ENCODE results near the gene MCTP2. TPM values are rescaled to one million over a fixed set of nuclear protein-coding genes. Genes with fewer than 3 reads are reported as not detected.

Gene MCTP2
- total and polyA plus RNA-seq, 2 of the 8 experiments (the other 6 are each of a cell fraction or from before 2014, with no cell fraction given): 3.4 to 4.5 TPM

GRCh38 chr15:94414916-94415315, 183.6 kb downstream of the MCTP2 start:
- Histone ChIP-seq H3K27me3 (replicated peaks in 1 of 4; ENCODE audit: control insufficient read depth in 3 of 4, extremely low read depth in 1 of 4, insufficient read depth in 3 of 4, low read length in 3 of 4) (no peaks in the 10 kb centered on the region), H3K9me3 (ENCODE audit: insufficient read depth in 2 of 2, low read depth in 1 of 2, low read length in 1 of 2) (no peaks in the 10 kb centered on the region), H3K4me2 (ENCODE audit: insufficient read depth in 1 of 2, low read depth in 2 of 2, low read length in 2 of 2) (no peak overlapping the region), H3K4me1 (replicated peaks in 1 of 4; ENCODE audit: control insufficient read depth in 3 of 4, insufficient read depth in 4 of 4, low read length in 3 of 4) (no peaks in the 10 kb centered on the region), H4K5ac (ENCODE audit: insufficient read length, low read depth, low read length) (no peak overlapping the region), H2BK12ac (ENCODE audit: low read depth, low read length) (no peak overlapping the region), H3K36me3 (ENCODE audit: control insufficient read depth in 2 of 4, insufficient read depth in 4 of 4, low read length in 3 of 4) (no peaks in the 10 kb centered on the region), H2AK5ac (ENCODE audit: low read depth, low read length) (no peak overlapping the region), H3K4me3 (ENCODE audit: extremely low read depth in 1 of 4, insufficient read depth in 2 of 4, low read depth in 3 of 4, low read length in 4 of 4) (no peak overlapping the region), H3K79me1 (ENCODE audit: low read depth, low read length) (no peaks in the 10 kb centered on the region), H3K27ac (ENCODE audit: low read depth, low read length) (no peak overlapping the region), H3K18ac (ENCODE audit: extremely low read depth, low read length) (no peak overlapping the region), H3K23me2 (ENCODE audit: low read depth, low read length) (no peaks in the 10 kb centered on the region), H4K91ac (replicated peaks; ENCODE audit: insufficient read length, low read length) (no peak overlapping the region), H2BK5ac (ENCODE audit: low read depth, low read length) (no peak overlapping the region), H3K4ac (replicated peaks; ENCODE audit: insufficient read length, low read depth, low read length) (no peak overlapping the region), H2BK20ac (ENCODE audit: low read length) (no peak overlapping the region), H3K23ac (ENCODE audit: insufficient read length) (no peak overlapping the region), H3K56ac (replicated peaks; ENCODE audit: insufficient read length, low read depth, low read length) (no peak overlapping the region), H2AFZ (ENCODE audit: low read length) (no peak overlapping the region), H3K79me2 (ENCODE audit: control insufficient read depth in 1 of 2, insufficient read depth in 2 of 2, low read length in 2 of 2) (no peaks in the 10 kb centered on the region), H3K14ac (ENCODE audit: insufficient read length) (no peak overlapping the region), H4K8ac (ENCODE audit: extremely low read depth, insufficient read depth, low read length) (no peak overlapping the region), H2BK120ac (replicated peaks; ENCODE audit: low read depth, low read length) (no peak overlapping the region), H2BK15ac (ENCODE audit: low read length) (no peak overlapping the region), H4K20me1 (replicated peaks in 1 of 2; ENCODE audit: control insufficient read depth in 1 of 2, insufficient read depth in 2 of 2, low read length in 2 of 2) (no peaks in the 10 kb centered on the region), H3K9ac (replicated peaks in 1 of 4; ENCODE audit: extremely low read depth in 1 of 4, low read depth in 3 of 4, low read length in 3 of 4) (no peak overlapping the region)
- POLR2A ChIA-PET (ENCODE audit: partially characterized antibody): no interaction called here
- TF ChIP-seq RXRA (IDR thresholded peaks at IDR 0.05; ENCODE audit: insufficient read depth, low read depth, low read length) (no peak), GTF2F1 (IDR thresholded peaks at IDR 0.05; ENCODE audit: borderline replicate concordance, low read depth, low read length) (no peak), SRF (IDR thresholded peaks at IDR 0.05; ENCODE audit: low read depth, low read length) (no peak), BRCA1 (IDR thresholded peaks at IDR 0.05; ENCODE audit: low read depth, low read length) (no peak), KDM1A (IDR thresholded peaks at IDR 0.05; ENCODE audit: borderline replicate concordance, low read length) (no peak)
- TF ChIP-seq, protein P1, sequence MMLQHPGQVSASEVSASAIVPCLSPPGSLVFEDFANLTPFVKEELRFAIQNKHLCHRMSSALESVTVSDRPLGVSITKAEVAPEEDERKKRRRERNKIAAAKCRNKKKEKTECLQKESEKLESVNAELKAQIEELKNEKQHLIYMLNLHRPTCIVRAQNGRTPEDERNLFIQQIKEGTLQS (IDR thresholded peaks at IDR 0.05; ENCODE audit: insufficient read depth, low read depth, low read length): no peak
- TF ChIP-seq, protein P2, sequence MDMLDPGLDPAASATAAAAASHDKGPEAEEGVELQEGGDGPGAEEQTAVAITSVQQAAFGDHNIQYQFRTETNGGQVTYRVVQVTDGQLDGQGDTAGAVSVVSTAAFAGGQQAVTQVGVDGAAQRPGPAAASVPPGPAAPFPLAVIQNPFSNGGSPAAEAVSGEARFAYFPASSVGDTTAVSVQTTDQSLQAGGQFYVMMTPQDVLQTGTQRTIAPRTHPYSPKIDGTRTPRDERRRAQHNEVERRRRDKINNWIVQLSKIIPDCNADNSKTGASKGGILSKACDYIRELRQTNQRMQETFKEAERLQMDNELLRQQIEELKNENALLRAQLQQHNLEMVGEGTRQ (IDR thresholded peaks at IDR 0.05; ENCODE audit: low read length): no peak
- FAIRE-seq (no peak), DNase-seq (ENCODE audit: low read depth in 1 of 2, low spot score in 2 of 2) (no peak)
- 88% methylated on average over 2 of the region's 2 CpGs; no CpG with 5 or more reads in 1 of the 2 experiments for WGBS, 2 experiments (ENCODE audit: extremely low coverage in 1 of 2, insufficient coverage in 1 of 2, insufficient read length in 1 of 2, insufficient replicate concordance in 2 of 2, low coverage in 1 of 2, low lambda C conversion rate in 2 of 2, missing lambda C conversion rate in 1 of 2)
- CTCF ChIA-PET (ENCODE audit: partially characterized antibody): interaction anchor here (0.6 to 2.9 kb wide), 5 partner anchors 15 to 255 kb away, joined by 3 to 12 read pairs (median 5); no protein-coding TSS in a partner anchor
